Endodermal cell (in vitro differentiated cells): ENCODE measurements around the gene KCNQ2. TPM values are rescaled to one million over a fixed set of nuclear protein-coding genes. Genes with fewer than 3 reads are reported as not detected.

Experiments used
- DNase-seq: peaks from one replicate; pipeline ENCODE4 v3.0.0-alpha.2; 2017
- H3K27ac ChIP-seq: 2 replicates; pipeline ENCODE4 v1.5.1; 2013; ENCODE audit warnings: mild to moderate bottlenecking, low read depth, low read length, moderate library complexity
- H3K27me3 ChIP-seq: 2 replicates; pipeline ENCODE4 v1.6.1; 2013; ENCODE audit warnings: mild to moderate bottlenecking, low read length, moderate library complexity; ENCODE audit not compliant: insufficient read depth, control insufficient read depth, poor library complexity, severe bottlenecking
- H3K36me3 ChIP-seq: 2 replicates; pipeline ENCODE4 v1.7.0; 2013; ENCODE audit warnings: mild to moderate bottlenecking, low read length, moderate library complexity; ENCODE audit not compliant: control insufficient read depth, insufficient read depth
- H3K4me1 ChIP-seq: one replicate; pipeline ENCODE4 v1.7.0; 2013; ENCODE audit warnings: low read length; ENCODE audit not compliant: control insufficient read depth, insufficient read depth
- H3K4me3 ChIP-seq: 2 replicates; pipeline ENCODE4 v1.5.1; 2013; ENCODE audit warnings: mild to moderate bottlenecking, low read length, moderate library complexity
- H3K9ac ChIP-seq: 2 replicates; pipeline ENCODE4 v1.6.1; 2013; ENCODE audit warnings: mild to moderate bottlenecking, low read length, moderate library complexity; ENCODE audit not compliant: poor library complexity, severe bottlenecking; ENCODE audit errors: extremely low read depth
- H3K9me3 ChIP-seq: 2 replicates; pipeline ENCODE4 v1.6.1; 2013; ENCODE audit warnings: mild to moderate bottlenecking, low read length, moderate library complexity; ENCODE audit not compliant: control insufficient read depth
- H3K27ac Mint-ChIP-seq: 2 replicates; pipeline ENCODE4 v1.8.0; 2020; ENCODE audit warnings: mixed read lengths
- H3K27me3 Mint-ChIP-seq: 2 replicates; pipeline ENCODE4 v1.8.0; 2021; ENCODE audit warnings: mild to moderate bottlenecking, mixed read lengths; ENCODE audit not compliant: insufficient read depth
- H3K36me3 Mint-ChIP-seq: 2 replicates; pipeline ENCODE4 v1.8.0; 2020; ENCODE audit warnings: low read depth, mixed read lengths
- H3K4me1 Mint-ChIP-seq: 2 replicates; pipeline ENCODE4 v1.8.0; 2020; ENCODE audit warnings: mixed read lengths
- H3K4me3 Mint-ChIP-seq: 2 replicates; pipeline ENCODE4 v1.8.0; 2020; ENCODE audit warnings: mild to moderate bottlenecking, moderate library complexity, mixed read lengths
- H3K9me3 Mint-ChIP-seq: 2 replicates; pipeline ENCODE4 v1.8.0; 2020; ENCODE audit warnings: mild to moderate bottlenecking, mixed read lengths
- CTCF ChIP-seq: fragments of 200-600 bp; sonication (generic); conservative IDR thresholded peaks from 2 replicates; pipeline ENCODE4 v1.5.0; 2021; ENCODE audit warnings: antibody characterized with exemption, mild to moderate bottlenecking
- WGBS, 2 experiments: methylation state at CpG; one replicate each; pipeline versions ENCODE4 v1.1.5 to v1.1.7; 2013; ENCODE audit warnings: missing lambda C conversion rate in 2 of 2, mixed read lengths in 1 of 2; ENCODE audit not compliant: insufficient coverage in 1 of 2, insufficient read length in 1 of 2; 5-methylcytosine and 5-hydroxymethylcytosine counted together
- total RNA-seq, 2 donors: library from RNA; stranded (reverse); fragmentation: NEBNext Ultra II Directional in 1 of 2; extraction: Animal tissue kit (Norgen Biotek cat#: 25700) in 1 of 2; gene quantifications; 2 replicates in 1 of 2; 3 replicates in 1 of 2; pipeline ENCODE4 v1.2.1, GENCODE V29; 2021

KCNQ2 gene
- total RNA-seq, 2 donors from 2014 or later: 36.4 to 62.8 TPM

GRCh38 chr20:63356931-63357879 lies 115.2 kb downstream of the KCNQ2 start:
- Histone ChIP-seq H3K27ac (no peak overlapping the region), H3K9ac (no peak overlapping the region), H3K27me3 (peaks cover 23% of the 10 kb centered on the region), H3K36me3 (no peaks in the 10 kb centered on the region), H3K4me1 (no peaks in the 10 kb centered on the region), H3K9me3 (no peaks in the 10 kb centered on the region), H3K4me3 (no peak overlapping the region)
- no peak for DNase-seq
- H3K4me1 Mint-ChIP-seq: peaks cover under 1% of the 10 kb centered on the region
- 85 to 93% methylated on average over 13 to 30 of the region's 30 CpGs for WGBS, 2 experiments
- no peaks in the 10 kb centered on the region for H3K36me3 Mint-ChIP-seq
- H3K27ac Mint-ChIP-seq: no peak overlapping the region
- no peak for TF ChIP-seq CTCF
- H3K27me3 Mint-ChIP-seq: peaks cover 14% of the 10 kb centered on the region
- H3K4me3 Mint-ChIP-seq: no peak overlapping the region
- H3K9me3 Mint-ChIP-seq: no peaks in the 10 kb centered on the region

- no peak for DNase-seq
- no peak for TF ChIP-seq CTCF
- WGBS, 2 experiments: 95 to 97% methylated on average over 7 to 8 of the region's 8 CpGs
- H3K4me1 ChIP-seq: no peaks in the 10 kb centered on the region
- H3K27me3 ChIP-seq: peaks cover 16% of the 10 kb centered on the region
- peaks cover 13% of the 10 kb centered on the region for H3K27me3 Mint-ChIP-seq
- no peaks in the 10 kb centered on the region for H3K36me3 Mint-ChIP-seq
- H3K4me1 Mint-ChIP-seq: no peaks in the 10 kb centered on the region
- no peaks in the 10 kb centered on the region for H3K36me3 ChIP-seq
- H3K9ac ChIP-seq: no peak overlapping the region
- no peak overlapping the region for H3K27ac Mint-ChIP-seq
- no peak overlapping the region for H3K27ac ChIP-seq
- H3K4me3 Mint-ChIP-seq: no peak overlapping the region
- H3K9me3 Mint-ChIP-seq: no peaks in the 10 kb centered on the region
- no peaks in the 10 kb centered on the region for H3K9me3 ChIP-seq
- no peak overlapping the region for H3K4me3 ChIP-seq
Measured at GRCh38 chr20:63356511-63356910, 115.9 kb downstream of the KCNQ2 start.

GRCh38 chr20:63355781-63356295 lies 116.6 kb downstream of the KCNQ2 start:
- Mint-ChIP-seq H3K4me3 (no peak overlapping the region), H3K27me3 (peaks cover 12% of the 10 kb centered on the region), H3K36me3 (no peaks in the 10 kb centered on the region), H3K4me1 (no peaks in the 10 kb centered on the region), H3K27ac (no peak overlapping the region), H3K9me3 (peaks cover 3% of the 10 kb centered on the region)
- no peaks in the 10 kb centered on the region for H3K4me1 ChIP-seq
- H3K27me3 ChIP-seq: peaks cover 12% of the 10 kb centered on the region
- no peak overlapping the region for H3K27ac ChIP-seq
- no peak overlapping the region for H3K9ac ChIP-seq
- no peaks in the 10 kb centered on the region for H3K36me3 ChIP-seq
- no peak for TF ChIP-seq CTCF
- WGBS, 2 experiments: 96 to 100% methylated on average over 1 to 6 of the region's 11 CpGs
- H3K9me3 ChIP-seq: no peaks in the 10 kb centered on the region
- H3K4me3 ChIP-seq: no peak overlapping the region
- DNase-seq: no peak
